ENCODE data around the gene SLC16A11.
"Not testable (repeated sequence)": the region's sequence is repeated elsewhere in the genome, so short reads cannot be mapped to it uniquely, and the experiment has no call there.

Gene SLC16A11, protein sequence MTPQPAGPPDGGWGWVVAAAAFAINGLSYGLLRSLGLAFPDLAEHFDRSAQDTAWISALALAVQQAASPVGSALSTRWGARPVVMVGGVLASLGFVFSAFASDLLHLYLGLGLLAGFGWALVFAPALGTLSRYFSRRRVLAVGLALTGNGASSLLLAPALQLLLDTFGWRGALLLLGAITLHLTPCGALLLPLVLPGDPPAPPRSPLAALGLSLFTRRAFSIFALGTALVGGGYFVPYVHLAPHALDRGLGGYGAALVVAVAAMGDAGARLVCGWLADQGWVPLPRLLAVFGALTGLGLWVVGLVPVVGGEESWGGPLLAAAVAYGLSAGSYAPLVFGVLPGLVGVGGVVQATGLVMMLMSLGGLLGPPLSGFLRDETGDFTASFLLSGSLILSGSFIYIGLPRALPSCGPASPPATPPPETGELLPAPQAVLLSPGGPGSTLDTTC

DNA sequence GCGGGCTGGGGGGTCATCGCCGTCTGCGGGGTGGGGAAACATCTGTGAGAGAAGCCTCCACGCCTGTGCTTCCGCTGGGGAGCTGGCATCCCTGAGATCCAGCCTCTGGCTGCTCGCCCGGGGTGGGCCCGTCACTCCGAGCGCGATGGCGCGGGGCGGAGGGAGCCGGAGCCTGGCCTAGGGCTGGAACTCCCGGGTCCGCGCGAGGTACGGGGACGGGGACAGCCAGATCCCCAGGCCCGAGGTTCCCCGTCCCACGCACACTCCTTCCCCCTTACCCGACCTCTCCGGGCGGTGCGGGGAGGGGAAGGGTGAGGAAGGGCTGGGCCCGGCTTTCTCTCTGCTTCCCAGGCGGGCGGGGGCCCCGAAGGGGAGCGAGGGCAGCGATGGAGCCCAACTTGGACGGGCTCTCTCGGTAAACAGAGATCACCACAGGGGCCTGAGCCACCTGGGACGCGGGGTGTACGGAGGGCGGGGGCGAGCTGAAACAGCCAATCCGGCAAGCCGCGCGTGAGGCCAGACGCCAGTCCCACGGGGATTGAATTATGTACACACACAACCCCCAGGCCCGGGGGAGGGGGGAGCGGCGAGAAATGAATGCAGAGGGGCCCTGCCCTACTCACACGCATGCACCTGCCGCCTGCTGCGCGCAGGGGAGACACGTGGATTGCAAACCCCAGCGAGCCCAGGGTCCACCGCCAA, at the start of gene SLC16A11:
Gene SLC16A11 (minus strand): TSS at position 596 of the 702 bp plus-strand sequence. CDS start 579 bp downstream, at position 17.
- ATAC-seq = peak; percentile 70
- Mint-ChIP-seq H3K4me3 (peak within 1 kb of the TSS; percentile 78), H3K4me1 (peaks cover 54% of the 10 kb centered on the region), H3K27ac (peak within 1 kb of the TSS; percentile 85), H3K27me3 (no peaks in the 10 kb centered on the region), H3K9me3 (no peaks in the 10 kb centered on the region), H3K36me3 (no peaks in the 10 kb centered on the region)

DNA sequence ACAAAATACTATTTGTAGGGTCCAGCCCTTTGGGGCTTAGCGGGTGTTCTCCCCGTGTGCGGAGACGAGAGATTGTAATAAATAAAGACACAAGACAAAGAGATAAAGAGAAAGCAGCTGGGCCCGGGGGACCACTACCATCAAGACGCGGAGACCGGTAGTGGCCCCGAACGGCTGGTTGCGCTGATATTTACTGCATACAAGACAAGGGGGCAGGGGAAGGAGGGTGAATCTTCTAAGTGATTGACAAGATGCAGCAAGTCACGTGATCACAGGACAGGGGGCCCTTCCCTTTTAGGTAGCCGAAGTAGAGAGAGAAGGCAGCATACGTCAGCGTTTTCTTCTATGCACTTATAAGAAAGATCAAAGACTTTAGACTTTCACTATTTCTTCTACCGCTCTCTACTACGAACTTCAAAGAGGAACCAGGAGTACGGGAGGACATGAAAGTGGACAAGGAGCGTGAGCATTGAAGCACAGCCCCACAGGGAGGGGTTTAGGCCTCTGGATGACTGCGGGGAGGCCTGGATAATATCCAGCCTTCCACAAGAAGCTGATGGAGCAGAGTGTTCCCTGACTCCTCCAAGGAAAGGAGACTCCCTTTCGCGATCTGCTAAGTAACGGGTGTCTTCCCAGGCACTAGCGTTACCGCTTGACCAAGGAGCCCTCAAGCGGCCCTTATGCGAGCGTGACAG, 47.6 kb upstream of the SLC16A11 start:
- H3K36me3 Mint-ChIP-seq, H3K9me3 Mint-ChIP-seq, H3K4me3 Mint-ChIP-seq, H3K27ac Mint-ChIP-seq, ATAC-seq: not testable (repeated sequence)
- Mint-ChIP-seq H3K27me3 (peaks cover 34% of the 10 kb centered on the region), H3K4me1 (peaks cover 28% of the 10 kb centered on the region)

DNA sequence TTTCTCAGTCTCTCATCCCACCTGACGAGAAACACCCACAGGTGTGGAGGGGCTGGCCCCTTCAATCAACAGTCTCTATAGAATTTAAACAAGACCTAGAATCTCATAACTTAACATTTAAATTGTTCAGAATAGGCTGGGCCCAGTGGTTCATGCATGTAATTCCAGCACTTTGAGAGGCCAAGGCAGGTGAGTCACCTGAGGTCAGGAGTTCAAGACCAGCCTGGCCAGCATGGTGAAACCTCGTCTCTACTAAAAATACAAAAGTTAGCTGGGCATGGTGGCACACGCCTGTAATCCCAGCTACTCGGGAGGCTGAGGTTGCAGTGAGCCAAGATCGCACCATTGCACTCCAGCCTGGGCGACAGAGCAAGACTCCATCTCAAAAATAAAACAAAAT, 45.7 kb upstream of the SLC16A11 start:
- not testable (repeated sequence) for H3K4me3 Mint-ChIP-seq, H3K4me1 Mint-ChIP-seq, ATAC-seq, H3K36me3 Mint-ChIP-seq, H3K27ac Mint-ChIP-seq, H3K9me3 Mint-ChIP-seq
- peaks cover 46% of the 10 kb centered on the region for H3K27me3 Mint-ChIP-seq

DNA sequence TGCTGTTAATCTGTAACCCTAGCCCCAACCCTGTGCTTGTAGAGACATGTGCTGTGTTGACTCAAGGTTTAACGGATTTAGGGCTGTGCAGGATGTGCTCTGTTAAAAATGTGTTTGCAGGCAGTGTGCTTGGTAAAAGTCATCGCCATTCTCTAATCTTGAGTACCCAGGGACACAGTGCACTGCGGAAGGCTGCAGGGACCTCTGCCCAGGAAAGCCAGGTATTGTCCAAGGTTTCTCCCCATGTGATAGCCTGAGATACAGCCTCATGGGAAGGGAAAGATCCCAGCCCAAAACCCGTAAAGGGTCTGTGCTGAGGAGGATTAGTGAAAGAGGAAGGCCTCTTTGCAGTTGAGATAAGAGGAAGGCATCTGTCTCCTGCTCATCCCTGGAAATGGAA, 44.5 kb upstream of the SLC16A11 start:
- H3K4me3 Mint-ChIP-seq, H3K9me3 Mint-ChIP-seq, H3K36me3 Mint-ChIP-seq, H3K27ac Mint-ChIP-seq, H3K4me1 Mint-ChIP-seq, ATAC-seq: not testable (repeated sequence)
- peaks cover 52% of the 10 kb centered on the region for H3K27me3 Mint-ChIP-seq

DNA sequence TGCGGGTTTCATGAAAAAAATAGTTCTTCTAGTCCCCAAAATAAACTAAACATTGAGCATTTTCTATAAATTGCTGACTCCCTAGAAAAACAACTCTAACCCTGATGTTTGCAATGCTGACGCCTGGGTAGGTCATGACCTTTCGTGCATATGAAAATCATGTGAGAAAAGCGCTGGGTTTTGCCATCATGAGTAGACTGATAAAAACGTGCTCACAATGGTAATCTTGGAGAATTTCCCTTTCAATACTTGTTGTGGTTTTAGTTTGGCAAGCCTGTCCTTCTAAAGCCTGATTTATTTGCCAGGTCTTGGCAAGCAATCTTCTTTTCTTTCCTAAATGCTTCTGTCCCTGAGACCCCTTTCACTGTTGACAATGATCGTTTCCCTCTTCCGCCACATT, 40.2 kb upstream of the SLC16A11 start:
- Mint-ChIP-seq H3K27ac (no peak overlapping the region), H3K36me3 (no peaks in the 10 kb centered on the region), H3K4me1 (peaks cover 17% of the 10 kb centered on the region), H3K27me3 (peaks cover 38% of the 10 kb centered on the region), H3K4me3 (no peak overlapping the region), H3K9me3 (no peaks in the 10 kb centered on the region)
- ATAC-seq = no peak

DNA sequence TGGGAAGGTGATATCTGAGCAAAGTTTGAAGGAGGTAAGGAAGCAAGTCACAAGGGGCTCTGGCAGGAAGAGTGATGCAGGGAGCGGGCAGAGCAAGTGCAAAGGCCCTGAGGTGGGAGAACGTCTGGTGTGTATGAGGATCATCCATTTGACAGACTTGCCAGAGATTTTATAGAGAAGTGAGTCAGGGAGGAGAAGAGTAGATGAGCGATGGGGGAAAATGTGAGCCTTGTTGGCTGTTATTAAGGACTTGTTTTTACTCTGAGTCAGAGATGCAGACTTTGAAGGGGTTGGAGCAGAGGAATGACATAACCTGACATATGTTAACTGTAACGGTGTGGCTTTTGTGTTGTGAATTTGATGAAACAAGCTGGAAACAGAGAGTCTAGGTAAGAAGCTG, 39.7 kb upstream of the SLC16A11 start:
- ATAC-seq = no peak
- Mint-ChIP-seq H3K4me1 (peaks cover 17% of the 10 kb centered on the region), H3K4me3 (no peak overlapping the region), H3K27me3 (peaks cover 33% of the 10 kb centered on the region), H3K9me3 (no peaks in the 10 kb centered on the region), H3K36me3 (no peaks in the 10 kb centered on the region), H3K27ac (no peak overlapping the region)

DNA sequence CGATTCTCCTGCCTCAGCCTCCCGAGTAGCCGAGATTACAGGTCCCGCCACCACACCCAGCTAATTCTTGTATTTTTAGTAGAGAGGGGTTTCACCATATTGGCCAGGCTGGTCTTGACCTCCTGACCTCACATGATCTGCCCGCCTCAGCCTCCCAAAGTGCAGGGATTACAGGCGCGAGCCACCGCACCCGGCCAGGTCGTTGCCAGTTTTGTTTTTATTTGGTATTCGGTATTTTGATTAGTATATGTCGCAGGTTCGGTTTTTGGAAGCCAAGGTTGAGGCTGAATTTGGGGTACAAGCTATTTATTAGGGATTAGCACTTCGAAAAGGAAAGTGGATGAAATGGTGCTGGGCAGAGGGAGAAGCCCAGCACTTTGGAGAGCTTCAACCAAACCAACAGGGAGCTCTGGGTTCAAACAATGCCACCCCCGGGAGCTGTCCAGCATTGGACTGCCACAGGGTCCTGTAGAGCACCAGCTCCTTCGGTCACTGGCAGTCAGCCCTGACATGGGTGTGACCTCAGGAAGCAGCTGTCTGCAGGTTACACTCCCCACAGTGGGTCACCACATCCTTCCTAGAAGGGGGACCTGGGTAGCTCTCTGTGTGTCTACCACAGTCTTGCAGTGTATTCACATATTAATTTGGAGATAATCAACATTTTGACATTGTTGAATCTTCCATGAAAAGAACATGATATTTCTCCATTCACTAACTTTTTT, 37.6 kb upstream of the SLC16A11 start:
- peak; percentile 74 for ATAC-seq
- peaks cover 17% of the 10 kb centered on the region for H3K4me1 Mint-ChIP-seq
- no peaks in the 10 kb centered on the region for H3K36me3 Mint-ChIP-seq
- H3K27me3 Mint-ChIP-seq = peaks cover 28% of the 10 kb centered on the region
- no peak overlapping the region for H3K27ac Mint-ChIP-seq
- no peaks in the 10 kb centered on the region for H3K9me3 Mint-ChIP-seq
- H3K4me3 Mint-ChIP-seq = no peak overlapping the region

DNA sequence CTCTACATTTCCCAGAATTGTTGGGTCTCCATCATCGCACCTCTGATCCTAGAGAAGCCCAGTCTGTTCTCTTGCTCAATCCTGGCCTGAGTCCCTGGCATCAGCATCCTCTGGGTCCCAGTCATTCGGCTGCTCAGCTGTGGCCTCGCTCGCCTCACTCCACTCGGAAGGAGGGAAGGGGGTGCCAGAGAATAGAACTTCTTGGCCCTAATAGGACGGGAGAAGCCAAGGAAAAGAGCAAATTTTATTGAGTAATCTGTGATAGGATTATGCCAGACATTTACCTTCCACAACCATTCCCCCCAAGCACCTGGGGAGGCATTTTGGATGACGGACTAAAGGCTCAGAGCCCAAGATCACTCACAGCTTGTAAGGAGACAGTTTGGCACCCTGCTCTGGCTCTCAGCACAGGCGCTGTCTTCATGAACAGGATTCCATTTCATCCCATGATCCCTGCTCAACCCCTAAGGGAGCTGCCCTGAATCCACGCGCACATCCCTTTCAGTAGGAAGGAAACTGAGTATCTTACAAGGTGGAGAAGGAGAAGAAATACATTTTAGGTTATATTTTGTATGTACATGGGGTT, 36.7 kb upstream of the SLC16A11 start:
- no peak overlapping the region for H3K27ac Mint-ChIP-seq
- H3K4me1 Mint-ChIP-seq = peaks cover 17% of the 10 kb centered on the region
- no peak overlapping the region for H3K4me3 Mint-ChIP-seq
- no peak for ATAC-seq
- H3K9me3 Mint-ChIP-seq = no peaks in the 10 kb centered on the region
- peaks cover 18% of the 10 kb centered on the region for H3K27me3 Mint-ChIP-seq
- no peaks in the 10 kb centered on the region for H3K36me3 Mint-ChIP-seq

DNA sequence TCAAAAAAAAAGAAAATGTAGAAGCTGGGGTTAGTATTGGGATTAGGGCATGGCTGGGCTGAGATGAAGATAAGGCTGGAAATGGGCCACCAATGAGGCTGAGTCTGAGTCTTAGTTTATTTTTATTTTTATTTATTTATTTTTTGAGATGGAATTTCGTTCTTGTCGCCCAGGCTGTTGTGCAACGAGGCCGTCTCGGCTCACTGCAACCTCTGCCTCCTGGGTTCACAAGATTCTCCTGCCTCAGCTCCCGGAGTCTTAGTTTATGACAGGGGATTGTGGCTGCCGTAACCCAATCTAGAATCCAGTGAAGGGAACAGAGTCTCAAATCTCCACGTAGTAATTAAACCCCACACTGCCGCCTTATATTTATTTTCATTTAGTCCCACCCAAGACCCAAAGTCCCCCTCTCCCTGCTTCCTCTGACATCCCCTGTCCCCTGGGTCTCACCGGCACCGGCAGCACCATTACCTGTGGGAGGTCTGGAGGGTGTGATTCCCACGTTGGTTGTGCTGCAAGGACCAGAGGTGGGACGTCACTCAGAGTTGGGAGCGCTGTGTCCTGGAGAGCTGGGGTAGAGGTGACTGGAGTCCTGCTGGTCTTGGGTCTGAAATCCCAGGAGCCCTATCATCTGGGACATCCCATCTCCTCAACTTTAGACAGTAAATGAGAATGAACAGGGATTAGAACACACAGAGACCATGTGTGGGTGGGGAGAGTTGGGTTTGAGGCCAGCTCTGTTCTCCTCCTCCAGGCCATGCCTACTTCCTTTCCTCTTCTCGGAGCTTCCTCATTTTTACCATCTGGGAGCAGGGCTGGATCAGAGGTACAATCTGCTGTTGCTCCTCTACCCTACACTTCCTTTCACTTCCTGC, 35.9 kb upstream of the SLC16A11 start, which contains the start of gene CLEC10A:
Gene CLEC10A (minus strand): TSS at position 671 of the 875 bp plus-strand sequence. CDS start 1,439 bp downstream, outside the sequence.
- Mint-ChIP-seq H3K27me3 (peaks cover 17% of the 10 kb centered on the region), H3K9me3 (no peaks in the 10 kb centered on the region), H3K4me1 (peaks cover 17% of the 10 kb centered on the region), H3K27ac (no peak within 1 kb of the TSS), H3K4me3 (no peak within 1 kb of the TSS), H3K36me3 (no peaks in the 10 kb centered on the region)
- ATAC-seq = no peak

DNA sequence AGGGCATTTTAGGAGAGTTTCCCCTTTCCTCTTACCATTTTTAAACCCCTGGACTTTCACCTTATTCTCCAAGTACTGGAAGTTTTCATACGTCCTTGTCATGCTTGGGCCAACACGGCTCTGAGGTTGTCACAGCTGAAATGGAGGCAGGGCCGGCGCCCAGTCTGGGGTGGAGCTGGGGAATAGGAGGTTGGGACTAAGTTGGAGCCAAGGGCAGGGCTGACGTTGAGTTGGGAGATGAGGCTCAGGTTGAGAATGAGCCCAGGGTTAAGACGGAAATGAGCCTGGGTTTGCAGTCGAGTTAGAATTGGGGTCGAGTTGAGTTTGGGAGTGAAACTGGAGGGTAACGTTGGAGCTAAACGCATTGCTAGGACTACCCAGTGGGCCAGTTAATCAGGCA, 34.8 kb upstream of the SLC16A11 start:
- ATAC-seq = no peak
- no peak overlapping the region for H3K27ac Mint-ChIP-seq
- peaks cover 12% of the 10 kb centered on the region for H3K4me1 Mint-ChIP-seq
- no peak overlapping the region for H3K4me3 Mint-ChIP-seq
- H3K27me3 Mint-ChIP-seq = peaks cover 9% of the 10 kb centered on the region
- no peaks in the 10 kb centered on the region for H3K36me3 Mint-ChIP-seq
- no peaks in the 10 kb centered on the region for H3K9me3 Mint-ChIP-seq

DNA sequence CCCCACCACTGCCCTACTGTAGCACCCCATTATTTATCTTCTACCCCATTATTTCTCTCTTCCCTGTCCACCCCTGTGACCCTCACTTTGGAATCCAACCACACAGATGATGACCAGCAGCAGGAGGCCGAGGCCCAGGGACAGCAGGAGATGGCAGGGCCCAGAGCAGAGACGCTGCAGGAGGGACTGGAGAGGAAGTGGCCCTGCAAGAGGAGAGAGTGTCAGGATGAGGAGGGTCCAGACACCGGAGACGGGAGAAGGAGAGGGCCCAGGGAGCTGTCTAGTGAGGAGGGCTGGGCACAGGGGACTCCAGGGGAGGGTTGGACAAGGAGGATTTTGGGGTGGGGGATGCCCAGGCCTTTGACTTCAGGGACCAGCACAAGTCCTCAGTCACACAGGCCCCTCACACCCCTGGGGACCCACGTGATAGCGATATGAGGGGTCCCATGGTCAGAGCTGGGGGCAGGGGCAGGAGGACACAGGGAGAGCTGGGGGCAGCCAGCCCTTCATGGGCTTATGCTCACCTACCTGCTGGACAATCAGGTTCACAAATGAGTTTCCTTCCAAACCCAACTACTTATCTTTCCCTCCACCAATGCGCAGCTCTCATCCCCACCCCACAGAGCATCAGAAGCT, 34.1 kb upstream of the SLC16A11 start:
- Mint-ChIP-seq H3K9me3 (no peaks in the 10 kb centered on the region), H3K36me3 (no peaks in the 10 kb centered on the region), H3K4me1 (peaks cover 12% of the 10 kb centered on the region), H3K27me3 (peaks cover 9% of the 10 kb centered on the region), H3K4me3 (no peak overlapping the region), H3K27ac (no peak overlapping the region)
- no peak for ATAC-seq

DNA sequence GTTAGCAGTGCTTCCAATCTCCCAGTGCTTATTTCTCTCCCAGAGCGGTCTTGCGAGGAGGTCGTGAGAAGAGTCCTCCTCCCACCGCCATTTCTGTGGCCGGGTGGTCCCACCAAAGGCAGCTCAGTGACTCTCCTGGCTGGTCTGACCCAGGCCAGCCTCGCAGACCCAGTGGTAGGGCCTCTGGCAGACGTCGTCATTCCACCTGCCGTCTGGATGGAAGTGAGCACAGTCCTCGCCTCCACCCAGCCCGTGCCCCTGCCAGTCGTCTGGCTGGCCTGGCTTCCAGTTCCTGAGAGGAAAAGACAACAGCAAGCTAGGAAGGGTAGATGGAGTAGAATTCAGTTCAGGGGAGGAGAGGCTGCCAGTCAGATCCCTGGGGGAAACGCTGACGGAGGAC, 31.0 kb upstream of the SLC16A11 start:
- Mint-ChIP-seq H3K4me3 (no peak overlapping the region), H3K36me3 (no peaks in the 10 kb centered on the region), H3K27ac (no peak overlapping the region), H3K27me3 (peaks cover 17% of the 10 kb centered on the region), H3K4me1 (peaks cover 1% of the 10 kb centered on the region), H3K9me3 (no peaks in the 10 kb centered on the region)
- no peak for ATAC-seq

DNA sequence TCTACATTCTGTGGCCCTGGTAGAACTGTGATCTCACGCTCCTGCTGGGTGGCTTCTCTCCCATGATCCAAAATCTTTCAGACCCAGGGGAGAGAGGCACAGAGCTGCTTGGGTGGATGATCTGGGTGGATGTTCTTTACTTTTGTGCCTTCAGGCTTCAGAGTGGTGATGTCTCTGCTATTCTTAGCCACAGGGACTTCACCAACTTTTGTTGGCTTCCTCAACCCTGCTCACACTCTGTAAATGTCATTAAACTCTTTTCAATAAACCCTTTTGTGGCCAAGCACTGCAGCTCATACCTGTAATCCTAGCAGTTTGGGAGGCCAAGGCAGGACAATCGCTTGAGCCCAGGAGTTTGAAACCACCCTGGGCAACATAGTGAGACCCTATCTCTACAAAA, 28.5 kb upstream of the SLC16A11 start:
- H3K4me1 Mint-ChIP-seq = no peaks in the 10 kb centered on the region
- no peak overlapping the region for H3K27ac Mint-ChIP-seq
- no peak overlapping the region for H3K4me3 Mint-ChIP-seq
- peak; percentile 36 for ATAC-seq
- peaks cover 19% of the 10 kb centered on the region for H3K27me3 Mint-ChIP-seq
- peaks cover 16% of the 10 kb centered on the region for H3K9me3 Mint-ChIP-seq
- peaks cover 11% of the 10 kb centered on the region for H3K36me3 Mint-ChIP-seq
